HG03354 (cell line): ENCODE data around the gene IFT57.

Source experiments
- ATAC-seq: cut with Tn5 transposase; IDR thresholded peaks from one replicate; pipeline ENCODE4 v1.9.1; 2021; ENCODE audit warnings: mild to moderate bottlenecking; ENCODE audit not compliant: unreplicated experiment, poor library complexity, severe bottlenecking

The IFT57 gene

DNA sequence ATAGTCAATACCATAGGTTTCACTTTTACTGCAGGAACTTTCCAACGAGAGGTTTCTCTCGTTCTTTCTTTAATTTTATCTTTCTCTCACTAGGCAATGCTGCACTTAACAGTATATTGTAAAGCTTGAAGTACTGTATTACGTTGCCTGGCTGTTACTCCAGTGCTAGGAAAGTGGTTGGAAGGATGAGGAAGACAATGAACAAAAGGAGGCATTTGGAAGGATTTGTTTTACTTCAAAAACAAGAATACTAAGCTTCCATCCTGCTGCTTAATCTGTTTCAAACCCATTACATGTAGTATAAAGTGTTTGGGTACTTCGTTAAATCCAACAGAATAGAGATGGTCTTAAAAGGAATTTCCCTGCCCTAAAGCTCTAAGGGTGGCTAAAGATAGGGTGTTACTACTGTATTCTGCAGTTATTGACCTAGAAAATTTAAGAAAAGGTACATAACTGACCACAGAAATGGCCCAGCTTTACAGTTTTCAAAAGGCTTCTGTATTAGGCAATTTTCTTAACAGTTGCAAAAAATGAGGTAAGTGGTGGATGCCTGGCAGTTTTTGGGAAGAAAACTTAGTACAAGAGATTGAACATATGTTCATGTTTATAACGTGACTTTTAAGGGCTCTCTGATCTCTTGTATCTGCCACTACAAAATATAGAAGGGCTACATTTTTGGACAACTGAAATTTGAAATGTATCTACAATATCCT lies 785 bp upstream of the IFT57 start:
- no peak for ATAC-seq

DNA sequence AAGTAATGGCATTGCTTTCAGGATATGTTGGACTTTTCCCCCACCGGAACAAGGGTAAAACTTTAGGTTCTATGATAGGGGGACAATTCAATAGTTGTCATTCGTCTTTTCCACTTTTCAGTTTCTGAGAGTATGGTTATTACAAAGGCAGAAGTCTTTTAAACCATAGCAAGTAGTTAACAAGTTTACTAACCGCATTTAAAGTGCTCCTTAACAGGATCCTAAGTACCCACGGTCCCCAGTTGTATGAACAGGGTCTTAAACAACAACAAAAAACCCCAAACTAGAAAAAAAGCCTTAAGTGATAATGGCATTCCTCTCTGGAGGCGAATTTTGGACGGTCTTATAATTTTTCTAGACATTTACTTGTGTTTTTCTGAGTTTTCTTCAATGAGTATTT lies 831 bp downstream of the IFT57 start:
- ATAC-seq: no peak

DNA sequence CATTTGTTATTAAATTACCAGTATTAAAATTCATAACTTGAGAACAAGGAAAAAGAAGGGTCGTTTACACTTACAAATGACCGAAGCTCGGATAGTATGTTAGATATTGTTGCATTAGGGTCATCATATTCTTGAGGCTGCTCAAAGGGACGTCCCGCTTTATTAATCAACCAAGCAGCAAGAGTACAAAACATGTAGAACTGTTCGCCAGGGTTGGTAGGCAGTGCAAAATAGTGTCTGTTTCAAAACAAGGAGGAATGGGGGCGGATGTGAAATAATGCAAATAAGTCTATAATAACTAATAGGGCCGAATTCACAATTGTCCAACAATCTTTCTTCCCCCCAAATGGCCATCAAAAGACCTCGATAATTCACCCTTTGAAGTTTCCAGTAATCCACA lies 2.9 kb downstream of the IFT57 start:
- no peak for ATAC-seq

DNA sequence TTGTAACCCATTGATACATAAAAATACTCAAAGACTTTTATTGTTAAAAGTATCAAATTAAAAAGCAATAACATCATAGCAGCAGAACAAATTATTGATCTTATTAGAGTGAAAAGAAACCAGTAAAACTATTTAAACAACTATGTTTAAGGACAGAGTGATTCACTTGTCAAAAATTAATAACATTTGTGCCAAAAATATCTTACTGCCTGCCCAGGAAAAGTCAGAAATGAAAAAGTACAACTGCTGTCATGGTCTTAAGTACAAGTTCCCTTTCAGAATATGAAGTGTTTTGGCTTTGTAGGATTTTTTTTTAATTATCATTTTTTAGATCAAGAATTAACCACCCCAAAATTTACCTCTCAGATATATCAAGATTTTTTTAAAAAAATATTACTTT lies 3.4 kb downstream of the IFT57 start:
- no peak for ATAC-seq

DNA sequence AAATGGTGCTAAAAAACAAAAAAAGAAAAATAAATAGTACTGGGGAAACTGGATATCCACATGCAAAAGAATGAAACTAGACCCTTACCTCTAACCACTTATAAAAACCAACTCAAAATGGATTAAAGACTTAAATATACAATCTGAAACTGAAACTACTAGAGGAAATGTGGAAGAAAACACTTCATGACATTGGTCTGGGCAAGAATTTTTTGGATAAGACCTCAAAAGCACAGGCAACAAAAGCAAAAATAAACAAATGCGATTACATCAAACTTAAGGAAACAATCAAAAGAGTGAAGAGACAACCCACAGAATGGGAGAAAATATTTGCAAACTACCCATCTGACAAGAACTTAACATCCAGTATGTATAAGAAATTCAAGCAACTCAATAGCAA lies 6.4 kb downstream of the IFT57 start:
- no peak for ATAC-seq

DNA sequence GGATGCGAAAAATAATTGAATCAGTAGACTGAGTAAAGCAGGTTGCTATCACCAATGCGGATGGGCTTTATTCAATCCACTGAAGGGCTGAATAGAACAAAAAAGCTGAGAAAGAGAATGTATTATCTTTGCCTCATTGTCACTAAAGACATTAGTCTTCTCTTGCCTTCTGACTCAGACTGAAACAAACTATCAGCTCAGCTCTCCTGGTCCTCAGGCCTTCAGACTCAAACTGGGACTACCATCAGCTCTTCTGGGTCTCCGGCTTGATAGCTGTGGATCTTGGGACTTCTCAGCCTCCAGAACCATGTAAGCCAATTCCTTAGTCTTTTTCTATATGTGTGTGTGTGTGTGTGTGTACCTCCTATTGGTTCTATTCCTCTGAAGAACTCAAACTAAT lies 12.6 kb downstream of the IFT57 start:
- ATAC-seq: peak; percentile 42

DNA sequence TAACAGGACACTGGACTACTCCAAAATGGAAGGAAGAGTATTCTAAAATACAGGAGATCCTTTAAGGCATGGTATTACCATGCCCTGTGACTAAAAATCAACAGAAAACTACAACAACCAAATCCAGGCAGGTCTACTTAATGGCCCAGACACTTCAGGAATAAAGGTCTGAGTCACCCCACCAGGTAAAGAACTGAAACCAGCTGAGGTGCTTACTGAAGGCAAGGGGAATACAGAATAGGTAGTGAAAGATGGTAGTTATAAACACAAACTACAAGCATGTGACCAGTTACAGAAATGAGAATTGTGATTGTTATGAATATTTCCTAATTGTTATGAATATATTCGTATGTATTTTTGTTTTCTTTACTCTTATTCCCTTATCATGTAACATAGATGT lies 13.4 kb downstream of the IFT57 start:
- ATAC-seq: peak; percentile 96

DNA sequence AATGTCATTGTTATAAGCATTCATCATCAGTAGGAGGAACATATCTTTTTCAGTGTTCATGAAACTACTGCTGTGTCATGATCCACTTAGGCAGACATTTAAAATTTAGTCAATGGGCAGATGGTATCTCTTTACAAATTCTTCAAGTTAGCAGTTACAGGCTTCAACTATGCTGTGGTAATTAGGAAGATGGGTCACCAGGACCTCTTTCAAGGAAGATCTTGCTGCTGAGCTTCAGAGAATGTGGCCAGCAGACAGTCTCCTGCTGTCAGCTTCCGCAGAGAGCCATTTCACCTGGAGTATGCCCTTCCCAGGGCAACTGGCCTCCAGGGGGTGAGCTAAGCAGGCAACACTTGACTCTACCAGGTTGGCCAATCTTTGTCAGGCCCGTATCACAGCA lies 19.4 kb downstream of the IFT57 start:
- no peak for ATAC-seq

DNA sequence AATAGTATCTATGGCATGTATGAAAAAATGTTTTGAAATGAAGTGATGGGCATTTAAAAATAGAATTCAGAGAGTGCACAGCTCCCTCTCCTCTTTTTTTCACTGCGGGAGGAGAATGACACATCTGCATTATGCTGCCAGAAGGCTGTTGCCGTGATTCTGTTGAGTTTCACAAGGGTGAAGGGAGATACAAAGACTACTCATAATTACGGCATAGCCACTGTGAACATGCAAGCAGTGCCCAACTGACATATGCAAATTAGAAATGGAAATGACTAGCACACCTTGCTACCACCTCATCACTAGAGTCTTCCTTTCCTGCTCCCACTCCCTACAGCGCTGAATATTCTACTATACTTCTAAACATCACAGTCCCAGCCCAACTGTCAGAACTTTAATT lies 20.1 kb downstream of the IFT57 start:
- no peak for ATAC-seq

DNA sequence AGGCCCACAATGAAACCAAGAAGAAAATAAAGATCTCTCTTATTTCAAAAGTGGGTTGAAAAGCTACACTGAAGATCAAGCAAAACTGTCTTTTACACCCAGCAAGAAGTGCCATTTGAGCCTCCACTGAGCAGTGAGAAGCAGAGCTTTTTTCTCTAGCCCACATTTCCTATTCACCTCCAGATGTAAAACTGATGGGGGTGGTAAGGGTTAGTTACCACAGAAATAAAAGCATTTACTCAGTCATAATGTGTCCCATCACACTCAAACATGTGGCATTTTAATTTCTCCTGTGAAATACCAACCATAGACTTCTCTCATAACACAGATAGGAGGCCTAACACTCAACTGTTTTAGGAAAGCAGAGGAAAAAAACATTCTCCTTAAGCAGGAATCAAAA lies 21.0 kb downstream of the IFT57 start:
- no peak for ATAC-seq

DNA sequence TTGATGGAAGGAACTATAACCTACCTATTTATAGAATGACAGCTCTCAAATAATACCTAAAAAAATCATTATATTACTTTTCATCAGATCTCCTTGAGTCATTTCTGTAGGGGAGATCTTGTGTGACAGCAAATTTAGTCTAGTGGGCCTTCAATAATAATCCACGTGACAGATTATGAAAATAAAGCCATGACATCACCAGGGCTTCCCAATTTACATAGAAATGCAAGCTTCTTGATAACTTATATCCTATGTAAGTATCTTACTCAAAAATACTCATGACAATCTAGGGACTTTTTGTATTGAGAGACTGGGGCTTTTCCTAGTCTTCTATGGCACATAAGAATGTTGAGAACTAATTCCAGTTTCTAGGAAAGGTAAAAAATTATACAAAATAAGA lies 21.6 kb downstream of the IFT57 start:
- ATAC-seq: no peak

DNA sequence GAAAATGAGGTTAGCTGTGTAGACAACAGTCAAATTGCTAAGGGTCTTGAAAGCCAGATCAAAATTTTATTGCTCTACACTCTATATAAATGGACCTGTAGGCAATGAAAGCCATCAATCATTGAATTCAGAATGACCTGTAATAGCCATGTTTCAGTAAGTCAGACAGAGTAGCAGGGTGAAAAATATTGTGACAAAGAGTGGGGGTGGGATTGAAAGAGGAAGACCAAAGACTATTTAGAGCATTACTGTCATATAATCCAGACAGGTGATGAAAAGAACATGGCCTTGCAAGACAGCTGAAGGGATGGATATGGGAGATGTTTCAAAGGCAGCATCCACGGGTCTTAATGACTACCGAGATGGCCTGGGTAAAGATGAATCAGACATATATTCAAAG lies 22.2 kb downstream of the IFT57 start:
- no peak for ATAC-seq

DNA sequence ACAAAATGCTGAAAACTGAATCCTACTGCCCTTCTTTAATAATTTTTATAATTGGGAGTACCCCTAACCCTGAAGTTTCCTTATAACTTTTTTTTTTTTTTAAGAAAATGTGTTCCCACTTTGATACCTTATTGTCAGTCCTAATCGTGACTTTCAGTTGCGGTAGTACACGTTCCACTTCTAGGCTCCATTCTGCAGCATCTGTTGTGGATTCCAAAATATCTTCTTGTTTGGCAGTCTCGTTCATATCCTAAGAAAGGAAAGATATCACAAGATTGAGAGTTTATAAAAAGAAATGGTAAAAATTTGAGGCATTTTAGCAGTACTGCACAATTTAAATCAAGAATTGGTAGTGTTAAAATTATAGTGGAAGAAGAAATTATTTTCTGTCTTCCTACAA lies 30.8 kb downstream of the IFT57 start:
- no peak for ATAC-seq

DNA sequence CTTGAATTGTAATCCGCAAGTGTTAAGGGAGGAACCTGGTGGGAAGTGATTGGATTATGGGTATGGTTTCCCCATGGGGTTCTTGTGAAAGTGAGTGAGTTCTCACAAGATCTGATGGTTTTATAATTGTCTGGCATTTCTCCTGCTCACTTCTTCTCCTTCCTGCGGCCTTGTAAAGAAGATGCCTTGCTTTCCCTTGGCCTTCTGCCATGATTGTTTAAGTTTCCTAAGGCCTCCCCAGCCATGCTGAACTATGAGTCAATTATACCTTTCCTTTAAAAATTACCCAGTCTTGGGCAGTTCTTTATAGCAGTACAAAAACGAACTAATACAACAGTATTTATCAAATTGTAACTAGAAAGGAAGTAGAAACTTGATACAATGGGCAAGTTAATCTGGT lies 31.9 kb downstream of the IFT57 start:
- no peak for ATAC-seq

DNA sequence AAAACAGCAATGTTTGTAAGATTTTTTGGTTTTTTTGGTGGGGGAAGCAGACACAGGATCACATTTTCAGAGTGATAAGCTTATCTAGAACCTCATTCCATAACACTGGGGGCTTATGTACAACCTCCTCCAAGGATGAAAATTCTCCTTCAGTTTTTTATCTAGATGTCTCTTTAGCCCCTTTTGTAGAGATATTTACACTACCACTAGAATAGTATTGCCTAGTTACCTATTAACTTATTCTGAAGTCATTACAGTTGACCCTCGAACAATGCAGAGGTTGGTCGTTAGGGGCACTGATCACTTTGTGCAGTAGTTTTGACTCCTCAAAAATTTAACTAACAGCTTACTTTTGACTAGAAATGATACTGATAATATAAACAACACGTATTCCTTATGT lies 32.8 kb downstream of the IFT57 start:
- no peak for ATAC-seq

DNA sequence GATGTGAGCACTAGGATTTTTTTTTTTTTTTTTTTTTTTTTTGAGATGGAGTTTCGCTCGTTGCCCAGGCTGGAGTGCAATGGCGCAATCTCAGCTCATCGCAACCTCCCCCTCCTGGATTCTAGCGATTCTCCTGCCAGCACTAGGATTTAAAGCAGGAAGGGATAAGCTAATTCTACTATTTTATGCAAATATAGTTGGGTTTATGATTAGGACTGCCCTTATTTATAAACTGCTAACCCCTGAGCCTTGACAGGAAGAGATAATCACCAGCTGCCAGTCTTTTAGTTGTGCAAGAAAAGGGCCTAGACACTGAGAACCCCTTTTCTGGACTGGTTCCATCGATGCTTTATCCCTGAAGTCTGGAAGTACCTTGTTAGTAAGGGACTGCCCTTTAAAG lies 36.7 kb downstream of the IFT57 start:
- no peak for ATAC-seq

DNA sequence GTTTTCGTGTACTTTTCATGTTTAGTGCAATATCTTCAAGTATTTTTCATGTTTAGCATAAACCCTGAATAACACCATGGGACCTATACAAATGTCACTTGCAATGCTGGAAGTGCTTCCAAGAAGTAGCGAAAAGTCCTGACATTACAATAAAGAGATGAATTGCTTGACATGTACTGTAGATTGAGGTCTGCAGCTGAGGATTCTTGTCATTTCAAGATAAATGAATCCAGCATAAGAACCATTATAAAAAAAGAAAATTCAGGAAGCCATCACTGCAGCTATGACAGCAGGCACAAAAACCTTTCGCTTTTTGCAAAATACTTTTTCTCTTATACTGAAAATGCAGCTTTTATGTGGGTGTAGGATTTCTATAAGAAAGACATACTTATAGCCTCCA lies 37.4 kb downstream of the IFT57 start:
- no peak for ATAC-seq

DNA sequence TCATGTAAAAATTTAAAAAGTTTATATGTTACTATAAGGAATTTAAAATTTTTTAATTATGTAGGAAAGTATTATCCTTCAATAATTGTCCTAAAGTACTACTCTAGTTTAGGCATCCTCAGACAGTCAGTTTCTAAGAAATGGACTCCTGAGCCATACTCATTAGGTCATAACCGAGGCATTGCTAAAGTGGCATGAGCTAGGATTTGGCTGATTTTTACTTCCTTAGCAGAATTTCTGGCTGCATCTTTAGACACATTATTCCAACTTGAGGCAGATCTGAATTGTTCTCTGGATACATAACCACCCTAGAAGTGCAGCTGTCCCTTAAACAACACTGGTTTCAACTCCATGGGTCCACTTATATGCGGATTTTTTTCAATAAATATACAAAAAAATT lies 38.3 kb downstream of the IFT57 start:
- no peak for ATAC-seq

DNA sequence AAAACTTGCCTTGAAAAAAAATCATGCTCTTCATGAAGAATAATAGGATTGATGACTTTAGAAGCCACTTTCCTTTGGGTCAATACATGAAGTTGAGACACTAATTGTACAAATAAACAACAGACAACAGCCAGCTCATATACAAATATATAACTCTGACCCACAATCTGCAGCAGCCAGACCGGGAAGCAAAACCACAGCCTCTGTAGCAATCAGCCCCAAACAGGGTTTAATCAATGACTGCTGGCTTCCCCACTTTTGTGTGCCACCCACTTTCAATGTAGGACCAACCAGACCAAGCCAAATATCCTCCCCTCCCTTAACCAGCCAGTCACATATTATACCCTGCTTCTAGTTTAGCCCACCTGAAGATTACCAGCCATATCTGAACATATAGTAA lies 39.0 kb downstream of the IFT57 start:
- no peak for ATAC-seq

DNA sequence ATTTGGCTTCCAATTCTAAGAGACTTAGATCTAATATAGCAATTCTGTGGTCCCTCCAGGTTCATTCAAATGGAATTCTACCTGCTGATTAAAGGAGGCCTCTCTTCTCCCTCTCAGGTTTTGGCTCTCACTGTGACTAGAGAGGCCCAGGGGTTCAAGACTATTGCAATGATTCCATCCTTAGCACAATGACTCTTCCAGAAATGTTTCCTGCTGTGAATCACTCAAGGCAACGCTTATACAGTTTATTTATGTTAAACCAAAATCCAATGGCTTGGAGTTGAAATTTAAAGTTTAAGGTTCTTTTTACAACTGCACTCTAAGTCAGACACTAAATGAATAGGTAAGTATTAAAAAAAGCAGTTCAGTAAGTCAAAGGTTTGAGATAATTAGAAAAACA lies 39.9 kb downstream of the IFT57 start:
- no peak for ATAC-seq

DNA sequence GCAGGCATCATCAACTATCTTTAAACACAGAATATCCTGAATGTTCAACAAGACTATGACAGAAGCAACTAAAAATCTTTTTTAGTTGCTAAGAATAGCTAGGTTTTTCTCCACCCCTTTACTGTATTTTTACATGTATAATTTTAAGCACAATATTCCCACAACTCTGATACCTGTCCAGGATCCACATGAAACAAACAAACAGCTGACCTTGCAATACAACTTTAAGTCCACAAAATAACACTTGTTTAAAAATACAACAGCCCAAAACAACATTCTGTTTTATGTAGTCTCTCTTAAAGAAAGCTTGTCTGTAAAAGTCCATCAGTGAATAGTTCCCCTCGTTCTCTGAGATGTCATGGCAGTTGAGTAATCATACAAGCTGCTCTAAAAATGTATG lies 41.1 kb downstream of the IFT57 start:
- ATAC-seq: no peak

DNA sequence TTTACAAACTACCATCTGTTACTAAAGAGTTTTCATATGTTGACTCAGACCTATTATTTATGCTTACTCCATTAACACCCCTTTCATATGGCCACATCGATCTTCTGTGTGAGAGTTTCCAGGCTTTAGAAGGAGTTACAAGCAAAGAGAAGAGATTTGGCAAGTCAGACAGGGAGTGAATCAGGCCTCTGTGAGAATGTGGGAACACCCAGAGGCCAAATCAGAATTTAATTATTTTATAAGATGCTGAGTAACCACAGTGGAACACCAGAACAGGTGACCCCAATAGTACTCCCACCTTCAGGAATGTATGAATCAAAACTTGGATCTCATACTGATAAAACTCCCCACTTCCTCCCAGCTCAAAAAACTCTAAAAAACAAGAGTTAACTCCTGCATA lies 42.0 kb downstream of the IFT57 start:
- no peak for ATAC-seq
